ENCODE measurements around the gene NATD1.
A peak's percentile ranks its signal among the peaks of the same experiment; 100 is the strongest.

NATD1 gene

DNA sequence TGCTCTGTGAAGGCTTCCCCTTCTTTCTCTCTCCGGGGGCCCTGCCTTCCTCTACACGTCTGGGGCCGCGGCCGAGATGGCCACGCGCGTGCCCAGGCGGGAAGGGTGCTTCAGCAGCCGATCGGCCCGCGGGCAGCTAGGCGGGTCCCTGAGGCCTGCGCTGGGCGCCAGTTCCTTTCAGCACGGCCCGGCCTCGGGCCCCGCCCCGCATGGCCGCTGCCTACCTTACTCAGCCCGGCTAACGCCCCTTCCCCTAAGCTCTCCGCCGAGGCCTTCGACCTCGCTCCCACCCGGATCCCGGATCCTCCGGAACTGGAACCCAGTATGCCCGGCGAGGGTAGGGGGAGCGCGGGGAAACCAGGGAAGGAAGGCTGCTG is 39.6 kb downstream of the NATD1 start:
- H3K36me3 Mint-ChIP-seq (ENCODE audit: low read depth) = peaks cover 7% of the 10 kb centered on the region
- no peaks in the 10 kb centered on the region for H3K9me3 Mint-ChIP-seq
- peaks cover 31% of the 10 kb centered on the region for H3K4me1 Mint-ChIP-seq (ENCODE audit: low read depth)
- H3K27ac Mint-ChIP-seq = peak overlapping the region; percentile 94
- no peaks in the 10 kb centered on the region for H3K27me3 Mint-ChIP-seq (ENCODE audit: low read depth)
- peak overlapping the region; percentile 94 for H3K4me3 Mint-ChIP-seq

DNA sequence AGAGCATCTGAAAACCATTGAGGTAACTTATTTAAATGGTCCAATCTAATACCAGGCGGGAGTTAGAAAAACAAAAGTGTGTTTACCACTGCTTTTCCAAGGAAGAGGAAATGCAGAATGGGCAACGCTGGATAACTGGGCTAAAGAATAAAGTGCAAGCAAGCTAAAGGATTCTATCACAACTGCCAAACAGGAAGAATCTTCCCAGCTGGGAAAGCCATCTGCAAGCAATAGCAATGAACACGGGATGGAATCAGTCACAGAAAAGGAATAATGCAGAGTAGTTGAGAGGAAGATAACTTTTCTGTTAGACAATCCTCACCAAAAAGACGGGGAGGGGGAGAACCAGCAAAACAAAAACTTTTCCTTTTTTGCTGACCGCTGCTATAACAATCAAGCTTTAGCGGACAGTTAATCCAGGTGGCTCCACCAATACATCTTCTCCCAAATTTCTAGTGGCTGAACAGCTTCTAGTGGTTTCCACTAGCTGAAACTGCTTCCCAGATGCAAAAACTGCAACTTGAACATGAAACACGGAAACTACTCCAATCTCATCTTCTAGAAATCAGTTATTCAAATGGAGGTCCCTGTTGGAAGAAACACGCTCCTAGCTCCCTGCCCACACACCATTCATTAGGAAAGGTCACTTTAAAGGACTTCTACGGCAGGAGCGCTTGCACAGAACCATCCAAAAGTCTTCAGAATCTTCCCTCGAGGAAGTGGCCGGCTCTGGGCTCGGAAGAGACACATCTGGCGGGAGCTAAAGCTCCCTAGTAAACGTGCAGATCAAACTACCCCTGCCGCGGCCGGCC is 40.2 kb downstream of the NATD1 start:
- peak overlapping the region; percentile 94 for H3K27ac Mint-ChIP-seq
- H3K27me3 Mint-ChIP-seq (ENCODE audit: low read depth) = no peaks in the 10 kb centered on the region
- peak overlapping the region; percentile 94 for H3K4me3 Mint-ChIP-seq
- peaks cover 9% of the 10 kb centered on the region for H3K36me3 Mint-ChIP-seq (ENCODE audit: low read depth)
- H3K9me3 Mint-ChIP-seq = no peaks in the 10 kb centered on the region
- H3K4me1 Mint-ChIP-seq (ENCODE audit: low read depth) = peaks cover 31% of the 10 kb centered on the region

- peak overlapping the region; percentile 94 for H3K4me3 Mint-ChIP-seq
- no peaks in the 10 kb centered on the region for H3K9me3 Mint-ChIP-seq
- H3K4me1 Mint-ChIP-seq (ENCODE audit: low read depth) = peaks cover 31% of the 10 kb centered on the region
- H3K27ac Mint-ChIP-seq = no peak overlapping the region
- H3K36me3 Mint-ChIP-seq (ENCODE audit: low read depth) = peaks cover 9% of the 10 kb centered on the region
- no peaks in the 10 kb centered on the region for H3K27me3 Mint-ChIP-seq (ENCODE audit: low read depth)
These were observed 41.3 kb downstream of the NATD1 start for GRCh38 chr17:21211825-21212479.

- Mint-ChIP-seq H3K4me3 (no peak overlapping the region), H3K4me1 (ENCODE audit: low read depth) (peaks cover 25% of the 10 kb centered on the region), H3K27me3 (ENCODE audit: low read depth) (no peaks in the 10 kb centered on the region), H3K27ac (no peak overlapping the region), H3K36me3 (ENCODE audit: low read depth) (peaks cover 7% of the 10 kb centered on the region), H3K9me3 (no peaks in the 10 kb centered on the region)
These were observed 42.7 kb downstream of the NATD1 start for GRCh38 chr17:21210411-21211076.

GRCh38 chr17:21209511-21210175 is 43.6 kb downstream of the NATD1 start:
- Mint-ChIP-seq H3K4me1 (ENCODE audit: low read depth) (peaks cover 17% of the 10 kb centered on the region), H3K27ac (no peak overlapping the region), H3K9me3 (no peaks in the 10 kb centered on the region), H3K36me3 (ENCODE audit: low read depth) (peaks cover 7% of the 10 kb centered on the region), H3K27me3 (ENCODE audit: low read depth) (no peaks in the 10 kb centered on the region), H3K4me3 (no peak overlapping the region)

GRCh38 chr17:21208352-21208751 is 44.9 kb downstream of the NATD1 start:
- no peak overlapping the region for H3K27ac Mint-ChIP-seq
- H3K27me3 Mint-ChIP-seq (ENCODE audit: low read depth) = no peaks in the 10 kb centered on the region
- peaks cover 5% of the 10 kb centered on the region for H3K36me3 Mint-ChIP-seq (ENCODE audit: low read depth)
- H3K4me3 Mint-ChIP-seq = no peak overlapping the region
- H3K9me3 Mint-ChIP-seq = no peaks in the 10 kb centered on the region
- H3K4me1 Mint-ChIP-seq (ENCODE audit: low read depth) = peaks cover 17% of the 10 kb centered on the region

- no peaks in the 10 kb centered on the region for H3K27me3 Mint-ChIP-seq (ENCODE audit: low read depth)
- H3K4me1 Mint-ChIP-seq (ENCODE audit: low read depth) = no peaks in the 10 kb centered on the region
- H3K27ac Mint-ChIP-seq = no peak overlapping the region
- peaks cover 3% of the 10 kb centered on the region for H3K36me3 Mint-ChIP-seq (ENCODE audit: low read depth)
- no peak overlapping the region for H3K4me3 Mint-ChIP-seq
- no peaks in the 10 kb centered on the region for H3K9me3 Mint-ChIP-seq
These were observed 48.3 kb downstream of the NATD1 start for GRCh38 chr17:21204935-21205334.

DNA sequence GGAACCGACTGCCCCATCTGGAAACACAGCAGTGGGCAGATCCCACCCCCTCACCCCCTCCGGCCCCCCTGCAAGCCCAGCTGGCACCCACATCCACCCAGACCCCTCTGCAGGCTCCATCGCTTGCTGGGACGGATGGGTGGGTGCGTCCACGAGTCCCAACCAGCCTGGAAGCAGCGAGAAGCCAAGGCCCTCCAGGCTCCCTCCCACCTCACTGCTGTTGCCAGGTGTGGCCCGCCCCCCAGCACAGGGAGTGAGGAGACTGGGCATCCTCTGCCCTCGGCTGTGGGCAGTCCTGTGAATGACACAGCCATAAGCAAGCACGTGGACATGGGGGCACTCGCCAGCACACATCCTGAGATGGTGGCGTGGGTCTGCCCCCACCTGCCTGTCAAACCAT is 50.7 kb downstream of the NATD1 start:
- Mint-ChIP-seq H3K9me3 (no peaks in the 10 kb centered on the region), H3K4me3 (no peak overlapping the region), H3K4me1 (ENCODE audit: low read depth) (no peaks in the 10 kb centered on the region), H3K27ac (no peak overlapping the region), H3K36me3 (ENCODE audit: low read depth) (peaks cover 13% of the 10 kb centered on the region), H3K27me3 (ENCODE audit: low read depth) (no peaks in the 10 kb centered on the region)

DNA sequence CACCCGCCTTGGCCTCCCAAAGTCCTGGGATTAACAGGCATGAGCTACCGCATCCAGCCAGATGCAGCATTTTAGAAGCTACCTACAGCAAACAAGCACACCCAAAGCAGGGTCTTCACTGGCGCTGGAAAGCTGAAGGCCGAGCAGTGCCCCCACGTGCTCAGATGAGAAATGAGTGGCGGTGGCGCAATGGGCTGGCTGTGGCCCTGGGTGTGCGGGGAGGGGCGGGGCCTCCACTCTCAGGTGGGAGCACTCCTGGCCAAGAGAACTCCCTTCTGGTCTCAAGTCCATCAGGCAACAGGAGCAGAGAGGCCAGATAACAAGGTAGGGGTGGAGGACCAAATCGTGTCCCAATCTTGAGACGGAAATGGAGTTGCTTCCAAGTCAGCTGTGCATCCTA is 51.3 kb downstream of the NATD1 start:
- H3K36me3 Mint-ChIP-seq (ENCODE audit: low read depth) = peaks cover 19% of the 10 kb centered on the region
- H3K9me3 Mint-ChIP-seq = no peaks in the 10 kb centered on the region
- no peaks in the 10 kb centered on the region for H3K4me1 Mint-ChIP-seq (ENCODE audit: low read depth)
- no peaks in the 10 kb centered on the region for H3K27me3 Mint-ChIP-seq (ENCODE audit: low read depth)
- H3K4me3 Mint-ChIP-seq = no peak overlapping the region
- H3K27ac Mint-ChIP-seq = no peak overlapping the region

GRCh38 chr17:21201298-21201595 is 52.0 kb downstream of the NATD1 start:
- Mint-ChIP-seq H3K9me3 (no peaks in the 10 kb centered on the region), H3K27me3 (ENCODE audit: low read depth) (no peaks in the 10 kb centered on the region), H3K36me3 (ENCODE audit: low read depth) (peaks cover 23% of the 10 kb centered on the region), H3K4me3 (no peak overlapping the region), H3K27ac (no peak overlapping the region), H3K4me1 (ENCODE audit: low read depth) (no peaks in the 10 kb centered on the region)

GRCh38 chr17:21200590-21201297 is 52.5 kb downstream of the NATD1 start:
- no peak overlapping the region for H3K4me3 Mint-ChIP-seq
- H3K27me3 Mint-ChIP-seq (ENCODE audit: low read depth) = no peaks in the 10 kb centered on the region
- peaks cover 23% of the 10 kb centered on the region for H3K36me3 Mint-ChIP-seq (ENCODE audit: low read depth)
- H3K27ac Mint-ChIP-seq = no peak overlapping the region
- H3K9me3 Mint-ChIP-seq = no peaks in the 10 kb centered on the region
- no peaks in the 10 kb centered on the region for H3K4me1 Mint-ChIP-seq (ENCODE audit: low read depth)

DNA sequence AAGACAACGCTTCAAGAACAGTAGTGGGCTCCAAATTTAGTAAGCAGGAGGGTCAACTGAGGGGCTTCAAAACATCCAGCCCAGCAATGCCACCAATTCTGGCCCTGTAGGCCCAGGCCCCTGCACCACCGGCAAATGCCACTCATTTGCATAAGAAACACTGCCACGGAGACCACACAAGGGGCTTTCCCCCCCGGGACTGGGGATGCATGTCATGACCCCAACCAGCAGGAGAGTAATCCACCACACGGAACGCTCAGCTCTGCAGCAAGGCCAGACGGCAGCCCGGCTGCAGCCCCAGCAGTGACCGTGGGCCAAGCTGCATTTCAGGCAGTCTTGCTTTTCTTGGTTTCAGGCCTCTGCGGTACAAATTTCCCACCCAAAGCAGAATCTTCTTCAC is 53.4 kb downstream of the NATD1 start:
- Mint-ChIP-seq H3K27me3 (ENCODE audit: low read depth) (no peaks in the 10 kb centered on the region), H3K36me3 (ENCODE audit: low read depth) (peaks cover 23% of the 10 kb centered on the region), H3K9me3 (no peaks in the 10 kb centered on the region), H3K4me3 (no peak overlapping the region), H3K4me1 (ENCODE audit: low read depth) (no peaks in the 10 kb centered on the region), H3K27ac (no peak overlapping the region)

DNA sequence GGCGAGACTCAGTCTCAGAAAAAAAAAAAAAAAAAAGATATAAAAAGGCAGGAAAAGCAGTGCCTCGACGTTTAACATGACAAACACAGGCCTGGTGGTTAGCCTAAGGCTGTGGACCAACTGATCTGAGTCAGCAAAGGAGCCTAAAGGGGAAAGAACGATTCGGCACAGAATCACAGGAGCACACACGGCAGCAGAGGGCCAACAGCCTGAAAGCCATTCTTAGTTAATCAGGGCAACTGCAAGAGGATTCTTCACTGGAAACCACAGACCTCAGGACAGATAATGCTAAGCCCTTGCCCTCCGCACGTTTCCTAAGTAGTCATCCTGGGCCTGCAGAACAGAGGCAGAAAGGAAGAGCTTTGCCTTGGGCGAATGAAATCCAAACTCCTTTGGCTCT is 53.9 kb downstream of the NATD1 start:
- Mint-ChIP-seq H3K36me3 (ENCODE audit: low read depth) (peaks cover 23% of the 10 kb centered on the region), H3K4me3 (no peak overlapping the region), H3K9me3 (no peaks in the 10 kb centered on the region), H3K4me1 (ENCODE audit: low read depth) (peaks cover under 1% of the 10 kb centered on the region), H3K27ac (no peak overlapping the region), H3K27me3 (ENCODE audit: low read depth) (no peaks in the 10 kb centered on the region)

DNA sequence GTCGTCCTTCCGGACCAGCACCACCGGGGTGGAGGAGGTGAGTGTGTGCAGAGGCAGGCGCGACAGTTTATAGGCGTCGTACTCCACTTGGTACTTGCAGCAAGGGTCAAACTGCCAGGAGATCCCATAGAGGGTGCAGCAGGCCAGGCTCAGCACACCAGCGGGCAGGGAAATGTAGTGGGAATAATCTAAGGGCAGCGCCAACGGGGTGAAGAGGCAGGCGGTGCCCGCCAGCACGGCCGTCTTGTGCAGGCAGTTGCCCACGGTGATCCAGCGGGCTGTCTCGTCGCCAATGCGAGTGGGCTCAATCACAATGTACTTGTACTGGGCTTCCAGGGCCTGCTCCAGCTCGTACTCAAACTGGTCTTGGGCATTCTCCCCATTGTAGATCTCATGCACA is 54.8 kb downstream of the NATD1 start:
- peaks cover 23% of the 10 kb centered on the region for H3K36me3 Mint-ChIP-seq (ENCODE audit: low read depth)
- H3K4me1 Mint-ChIP-seq (ENCODE audit: low read depth) = peaks cover 3% of the 10 kb centered on the region
- no peaks in the 10 kb centered on the region for H3K27me3 Mint-ChIP-seq (ENCODE audit: low read depth)
- no peak overlapping the region for H3K27ac Mint-ChIP-seq
- H3K4me3 Mint-ChIP-seq = no peak overlapping the region
- H3K9me3 Mint-ChIP-seq = no peaks in the 10 kb centered on the region

All from T-helper 1 cell treated with Interleukin-12 subunit alpha and Interleukin-12 subunit beta and Interleukin-4 antibody, amounts not matched to agents 30 μg/mL and 1 μg/mL, for 36 hours (primary cell).